Ovary (tissue), 3 donors: Measurements from ENCODE around the gene BST1.

ENCODE experiments used
- CTCF ChIP-seq, 3 donors: fragments of 450-650 bp in 2 of 3; fragments of 200-600 bp in 1 of 3; IDR thresholded peaks; one replicate each; pipeline versions ENCODE4 v1.5.1 to v1.8.0; 2016 to 2022; ENCODE audit warnings: antibody characterized with exemption in 3 of 3, mild to moderate bottlenecking in 1 of 3
- EP300 ChIP-seq: sonication (generic); formaldehyde crosslinking; IDR thresholded peaks from one replicate; pipeline ENCODE4 v1.6.1; 2017; ENCODE audit warnings: antibody characterized with exemption
- donor health status: DM: no; HTN: no; CAD: no.

- TF ChIP-seq CTCF (IDR thresholded peaks at IDR 0.05): no peak
- TF ChIP-seq EP300: no peak
These were observed 38.0 kb downstream of the BST1 start for GRCh38 chr4:15740764-15741404.
